ENCODE measurements around the gene NAV2.

The NAV2 gene

DNA sequence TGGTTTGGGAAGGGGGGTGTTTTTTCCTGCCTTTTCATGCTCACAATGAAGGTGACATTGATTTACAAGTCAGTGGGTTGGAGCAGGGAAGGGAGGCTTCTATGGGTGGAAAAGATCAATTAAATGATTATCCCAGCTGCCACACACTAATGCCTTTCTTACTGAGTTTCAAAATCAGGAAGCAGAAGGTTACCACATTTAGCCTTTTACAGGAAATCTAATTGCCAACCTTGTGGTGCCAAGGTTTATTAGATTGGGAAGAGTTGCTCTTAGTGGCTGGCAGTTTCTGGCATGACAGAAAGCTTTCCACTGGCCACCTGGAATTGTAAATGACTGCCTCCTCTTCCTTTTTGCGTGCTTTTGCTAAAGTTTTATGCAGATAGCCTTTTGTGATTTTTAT, 98.7 kb downstream of the NAV2 start:
- no peak for DNase-seq (ENCODE audit: low read depth in 2 of 2)

- no peak for DNase-seq (ENCODE audit: low read depth in 2 of 2)
These were observed 99.5 kb downstream of the NAV2 start for GRCh38 chr11:19812096-19812495.

- DNase-seq (ENCODE audit: low read depth in 2 of 2): no peak
These were observed 100.1 kb downstream of the NAV2 start for GRCh38 chr11:19812710-19813109.

- DNase-seq (ENCODE audit: low read depth in 2 of 2): no peak
These were observed 100.7 kb downstream of the NAV2 start for GRCh38 chr11:19813158-19813879.

DNA sequence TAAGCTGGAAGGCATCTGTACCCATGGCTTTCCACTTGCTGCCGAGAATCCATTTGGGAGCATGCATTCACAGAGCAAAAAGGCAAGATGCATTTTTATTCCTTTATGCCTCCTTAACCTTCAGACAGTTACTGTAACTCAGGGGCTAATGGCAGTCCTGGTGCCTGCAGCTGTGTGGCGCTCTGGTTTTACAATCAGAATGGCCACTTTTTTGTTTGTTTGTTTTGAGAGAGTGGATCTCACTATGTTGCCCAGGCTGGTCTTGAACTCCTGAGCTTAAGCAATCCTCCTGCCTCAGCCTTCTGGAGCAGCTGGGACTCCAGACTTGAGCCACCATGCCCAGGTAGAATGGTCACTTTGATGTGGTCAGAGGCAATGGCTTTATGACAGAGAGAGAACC, 101.8 kb downstream of the NAV2 start:
- no peak for DNase-seq (ENCODE audit: low read depth in 2 of 2)

- DNase-seq (ENCODE audit: low read depth in 2 of 2): no peak
These were observed 103.4 kb downstream of the NAV2 start for GRCh38 chr11:19816040-19816439.

DNA sequence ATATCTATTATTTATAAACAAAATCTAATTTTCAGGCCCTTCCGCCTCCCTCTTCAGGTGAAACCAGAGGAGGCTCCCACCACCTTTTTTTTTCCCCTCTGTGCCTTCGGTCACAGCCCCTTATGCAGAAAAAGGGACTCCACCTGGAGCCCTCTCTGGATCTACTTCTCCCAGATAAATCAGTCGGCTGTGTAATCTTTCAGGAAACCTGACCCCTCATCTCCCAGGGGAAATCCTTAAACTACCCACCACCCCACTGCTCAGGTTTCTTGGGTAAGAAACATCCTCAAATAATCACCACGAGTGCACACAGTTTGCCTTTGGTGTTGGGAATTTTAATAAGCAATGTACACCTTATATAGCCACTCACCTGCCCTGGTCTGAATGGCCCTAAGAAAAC, 104.2 kb downstream of the NAV2 start:
- DNase-seq (ENCODE audit: low read depth in 2 of 2): no peak

- no peak for DNase-seq (ENCODE audit: low read depth in 2 of 2)
These were observed 104.7 kb downstream of the NAV2 start for GRCh38 chr11:19817265-19817851.

DNA sequence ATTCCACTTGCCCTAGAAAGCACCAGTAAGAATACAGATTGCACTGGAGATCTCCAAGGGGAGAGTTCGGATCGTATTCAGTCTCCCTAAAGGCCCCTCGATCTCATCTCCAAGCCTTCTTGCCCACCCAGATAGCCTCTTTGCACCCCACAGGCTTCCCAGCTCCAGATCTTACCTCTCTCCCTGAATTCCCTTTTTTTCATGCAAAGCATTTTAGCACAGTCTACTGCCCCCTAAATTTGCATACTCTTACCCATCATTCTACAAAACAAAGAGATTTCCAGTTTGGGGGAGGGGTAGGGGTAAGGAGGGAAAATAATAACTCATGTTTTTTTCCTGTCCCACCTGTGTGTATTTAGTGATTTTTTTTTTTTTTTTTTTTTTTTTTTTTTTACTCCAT, 105.2 kb downstream of the NAV2 start:
- DNase-seq (ENCODE audit: low read depth in 2 of 2): no peak

DNA sequence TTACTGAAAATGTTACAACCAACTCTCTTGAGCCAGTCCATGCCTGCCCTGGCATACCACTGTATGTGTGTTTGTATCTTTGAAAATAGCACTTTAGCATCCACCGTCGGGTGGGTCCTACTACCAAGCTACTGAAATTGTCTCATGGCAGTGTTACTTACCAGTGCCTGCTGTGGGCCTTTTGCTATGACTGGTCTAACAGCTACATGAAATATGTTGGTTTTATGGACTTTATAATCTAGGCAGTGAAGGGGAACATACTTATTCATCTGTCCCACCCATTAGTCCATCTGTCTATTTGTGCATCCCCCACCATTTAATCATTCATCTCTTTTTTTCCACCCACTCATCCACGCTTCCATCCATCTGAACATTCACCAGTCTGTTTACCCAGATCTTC, 106.0 kb downstream of the NAV2 start:
- DNase-seq (ENCODE audit: low read depth in 2 of 2): no peak

- no peak for DNase-seq (ENCODE audit: low read depth in 2 of 2)
These were observed 106.5 kb downstream of the NAV2 start for GRCh38 chr11:19819148-19819547.

GRCh38 chr11:19820100-19820499, 107.5 kb downstream of the NAV2 start:
- DNase-seq (ENCODE audit: low read depth in 2 of 2): no peak

DNA sequence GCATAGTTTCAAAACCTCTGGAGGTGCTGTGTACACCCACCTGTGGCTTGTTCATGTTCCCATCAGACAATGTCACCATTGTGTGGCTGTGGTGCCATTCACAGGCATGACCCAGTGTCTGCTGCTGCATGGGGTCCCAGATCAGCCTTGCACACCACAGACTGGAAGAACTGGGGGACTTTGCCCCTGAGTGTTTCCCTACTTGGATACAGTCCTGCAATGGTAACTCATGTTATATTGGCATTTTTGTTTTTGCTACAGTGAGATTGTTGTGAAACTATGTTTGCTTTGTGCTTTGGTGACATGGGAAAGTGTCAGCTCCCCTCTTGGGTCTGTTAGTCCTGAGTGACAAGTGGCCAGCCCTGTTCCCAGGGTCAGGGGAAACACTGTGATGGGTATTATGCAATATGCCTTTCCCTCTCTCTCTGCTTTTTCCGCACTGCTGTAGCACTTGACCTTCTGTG, 108.8 kb downstream of the NAV2 start:
- no peak for DNase-seq (ENCODE audit: low read depth in 2 of 2)

DNA sequence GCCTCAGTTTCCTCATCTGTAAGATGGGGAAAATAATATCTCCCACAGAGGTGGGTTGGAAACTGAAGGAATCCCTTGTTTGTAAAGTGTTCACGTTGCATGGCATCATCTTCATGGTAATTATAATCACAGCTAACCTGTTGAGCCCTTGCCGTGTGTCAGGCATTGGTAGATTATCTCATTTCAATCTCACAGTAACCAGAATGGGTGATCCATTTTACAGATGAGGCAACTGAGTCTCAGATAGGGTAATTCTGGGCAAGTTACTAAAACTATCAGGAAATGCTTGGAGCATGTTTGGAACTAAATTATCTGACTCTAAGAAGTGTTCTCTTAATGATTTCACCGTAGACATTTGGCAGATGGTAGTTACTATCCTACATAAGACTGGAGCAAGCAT, 109.4 kb downstream of the NAV2 start:
- DNase-seq (ENCODE audit: low read depth in 2 of 2): no peak

- no peak for DNase-seq (ENCODE audit: low read depth in 2 of 2)
These were observed 109.9 kb downstream of the NAV2 start for GRCh38 chr11:19822531-19822930.

DNA sequence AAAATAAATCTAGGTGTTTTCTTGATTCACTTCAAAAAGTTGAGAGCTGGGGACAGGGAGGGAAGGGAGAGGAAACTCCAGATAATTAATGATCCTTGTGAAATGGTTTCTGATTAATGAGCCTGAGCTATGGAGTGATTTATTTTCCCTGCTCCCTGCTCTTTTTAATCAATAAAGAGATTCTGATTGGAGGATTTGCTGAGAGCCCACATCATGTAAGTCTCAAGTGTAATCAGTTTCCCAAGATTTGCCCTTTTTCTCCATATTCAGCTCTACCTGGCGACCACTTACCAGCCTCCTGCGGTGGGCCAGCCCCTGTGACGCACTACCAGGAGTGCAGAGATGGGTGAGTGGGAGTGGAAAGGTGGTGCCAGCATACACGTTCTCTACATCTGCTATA, 114.0 kb downstream of the NAV2 start:
- no peak for DNase-seq (ENCODE audit: low read depth in 2 of 2)

DNA sequence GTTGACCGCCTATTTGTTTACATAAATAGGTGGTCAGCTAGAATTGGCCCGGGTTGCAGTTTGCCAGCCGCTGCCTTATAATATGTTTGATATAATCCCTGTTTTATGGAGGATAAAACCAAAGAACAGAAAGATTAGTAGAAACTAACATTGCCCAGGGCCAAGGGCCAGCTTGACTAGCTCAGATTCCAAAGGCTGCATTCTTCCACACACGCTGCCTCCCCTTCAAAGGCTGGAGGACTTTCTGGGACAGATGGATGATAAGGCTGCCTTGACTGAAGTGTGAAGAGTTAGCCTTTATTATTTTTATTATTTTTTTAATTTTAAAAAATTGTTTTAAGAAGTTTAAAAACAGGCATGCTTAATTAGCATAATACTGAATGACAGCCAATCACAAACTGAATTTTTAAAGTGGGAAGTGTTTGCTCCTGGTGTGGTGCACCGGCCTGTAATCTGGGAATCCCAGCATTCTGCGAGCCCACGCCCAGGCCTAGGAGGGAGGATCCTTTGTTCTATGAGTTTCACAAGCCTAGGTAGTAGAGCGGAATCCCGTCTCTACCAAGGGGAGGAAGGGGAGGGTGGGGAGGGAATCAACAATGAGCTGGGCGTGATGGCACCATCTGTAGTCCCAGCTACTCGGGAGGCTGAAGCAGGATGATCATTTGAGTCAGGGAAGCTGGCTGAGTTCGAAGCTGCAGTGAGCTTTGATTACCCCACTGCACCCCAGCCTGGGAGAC, 114.9 kb downstream of the NAV2 start:
- no peak for DNase-seq (ENCODE audit: low read depth in 2 of 2)

GRCh38 chr11:19828382-19829108, 115.9 kb downstream of the NAV2 start:
- DNase-seq (ENCODE audit: low read depth in 2 of 2): no peak

DNA sequence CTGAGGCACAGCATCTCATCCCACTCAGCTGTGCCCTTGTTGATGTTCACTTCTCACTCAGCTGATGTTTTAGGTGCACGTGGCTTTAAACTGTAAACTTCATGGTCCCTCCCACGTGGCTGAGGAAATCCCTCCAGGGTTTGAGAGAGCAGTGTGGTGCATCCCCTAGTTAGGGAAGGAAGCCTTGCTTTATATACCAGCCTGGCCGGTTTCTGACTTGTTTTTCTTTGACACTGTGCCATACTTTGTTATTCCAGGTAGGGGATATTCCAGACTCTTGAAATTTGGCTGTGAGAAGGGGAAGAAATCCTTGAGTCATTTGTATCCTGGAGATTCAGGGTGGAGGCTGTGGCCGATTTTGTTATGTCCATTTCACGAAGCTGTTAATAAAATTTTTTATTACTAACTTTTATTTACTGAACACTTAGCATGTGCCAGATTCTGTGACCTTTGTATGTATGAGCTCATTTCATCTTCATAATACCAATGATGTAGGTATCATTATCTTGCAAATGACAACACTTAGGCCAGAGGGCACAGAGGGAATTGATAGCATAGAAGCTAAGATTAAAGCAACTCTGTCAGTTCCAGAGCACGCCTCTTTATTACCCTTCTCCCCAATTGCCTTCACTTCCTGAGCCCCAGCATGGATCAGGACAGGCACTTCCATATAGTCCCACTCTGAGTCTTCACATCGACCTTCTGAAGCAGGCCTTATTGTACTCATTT, 116.6 kb downstream of the NAV2 start:
- DNase-seq (ENCODE audit: low read depth in 2 of 2): no peak

GRCh38 chr11:19832086-19832750, 119.6 kb downstream of the NAV2 start:
- no peak for DNase-seq (ENCODE audit: low read depth in 2 of 2)

DNA sequence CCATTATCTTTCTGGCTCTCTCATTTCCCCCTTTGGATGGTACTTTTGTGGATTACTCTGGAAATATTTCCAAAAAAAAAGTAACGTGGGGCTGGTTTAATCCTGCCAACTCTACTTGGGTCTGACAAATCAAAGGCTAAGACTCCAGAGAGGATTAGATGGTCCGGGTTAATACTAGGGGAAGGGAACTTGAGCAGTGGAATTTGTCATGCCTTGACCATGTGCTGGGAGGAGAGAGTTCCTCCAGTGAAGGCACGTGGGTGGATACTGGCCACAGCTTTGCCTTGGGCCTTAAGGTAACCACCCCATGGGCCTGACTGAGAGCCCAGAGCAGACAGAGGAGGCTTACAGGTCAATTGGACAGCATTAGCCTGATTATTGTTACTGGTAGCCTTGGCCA, 120.3 kb downstream of the NAV2 start:
- DNase-seq (ENCODE audit: low read depth in 2 of 2): no peak
